Tibial artery (tissue), 4 donors: ENCODE measurements around the gene TMEM266.

Source experiments
- DNase-seq, 2 donors: peaks; one replicate each; pipeline ENCODE4 v3.0.0-alpha.2; 2019
- H3K27ac ChIP-seq, 2 donors: fragments of 200-600 bp; sonication (generic) in 1 of 2; 1 replicate in 1 of 2; 2 replicates in 1 of 2; pipeline ENCODE4 v1.5.1; 2018 to 2019; ENCODE audit warnings: mild to moderate bottlenecking in 1 of 2
- H3K27me3 ChIP-seq, 2 donors: fragments of 200-600 bp; sonication (generic) in 1 of 2; one replicate each; pipeline versions ENCODE4 v1.5.1 to v1.6.0; 2016 to 2019
- H3K36me3 ChIP-seq, 3 donors: fragments of 200-600 bp; sonication (generic) in 2 of 3; one replicate each; pipeline ENCODE4 v1.5.1; 2016 to 2019; ENCODE audit warnings: mild to moderate bottlenecking in 2 of 3
- H3K4me1 ChIP-seq, 4 donors: fragments of 200-600 bp; sonication (generic) in 2 of 4; 1 replicate in 3 of 4; 2 replicates in 1 of 4; pipeline ENCODE4 v1.5.1; 2016 to 2019
- H3K4me3 ChIP-seq, 2 donors: fragments of 200-600 bp; sonication (generic) in 1 of 2; 1 replicate in 1 of 2; 2 replicates in 1 of 2; pipeline ENCODE4 v1.5.1; 2018 to 2019; ENCODE audit warnings: mild to moderate bottlenecking in 2 of 2
- H3K9me3 ChIP-seq, 3 donors: fragments of 200-600 bp; sonication (generic) in 1 of 3; one replicate each; pipeline ENCODE4 v1.5.1; 2016 to 2019
- intact Hi-C: fragments of 100-400 bp; cut with DNase I; formaldehyde crosslinking; loops from one replicate; pipeline ENCODE4 v1.15.0; 2023; ENCODE audit warnings: low total_unique reads
- TF ChIP-seq, protein P1 (sequence below), 2 experiments: fragments of 200-600 bp in 1 of 2; fragments of 450-650 bp in 1 of 2; IDR thresholded peaks; one replicate each; pipeline ENCODE4 v1.5.1; 2017 to 2019; ENCODE audit warnings: antibody characterized with exemption in 2 of 2, mild to moderate bottlenecking in 1 of 2, moderate library complexity in 1 of 2

Gene TMEM266

DNA sequence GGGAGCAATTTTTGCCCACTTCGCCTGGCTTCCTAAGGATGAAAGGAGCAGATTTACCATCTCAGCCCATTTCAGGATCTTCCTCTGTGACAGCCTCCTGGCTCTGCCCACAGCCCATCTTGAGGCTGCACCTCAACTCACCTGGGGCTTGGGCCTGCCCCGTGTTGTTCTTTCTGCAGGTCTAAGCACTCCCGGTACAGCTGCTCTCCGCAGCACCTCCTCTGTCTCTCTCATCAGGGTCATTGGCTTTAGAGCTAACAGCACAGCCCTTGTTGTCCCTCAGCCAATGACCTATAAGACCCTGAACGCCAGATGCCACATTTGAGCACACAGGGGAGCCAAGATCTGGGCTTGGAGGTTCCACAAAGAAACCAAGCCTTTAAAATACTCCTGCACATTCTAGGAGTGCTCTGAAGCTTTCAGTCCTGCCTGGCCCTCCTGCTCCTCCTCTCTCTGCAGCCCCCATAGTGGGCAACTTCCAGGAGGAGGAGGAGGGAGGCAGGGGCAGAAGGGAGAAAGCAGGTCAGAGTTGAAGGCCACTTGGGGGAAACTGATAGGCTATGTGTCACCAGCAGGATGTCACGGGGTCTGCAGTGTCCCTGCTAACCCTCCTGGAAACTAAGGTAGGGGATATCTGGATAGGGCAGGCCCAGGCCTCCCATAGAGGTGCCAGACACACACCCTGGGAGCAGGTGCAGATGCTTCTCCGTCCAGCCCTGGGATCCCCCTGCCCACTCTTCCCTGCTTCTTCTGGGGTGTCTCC, 135.9 kb downstream of the TMEM266 start:
- Histone ChIP-seq H3K4me3 (no peak overlapping the region), H3K27ac (peak overlapping the region; percentile 60 to 62), H3K36me3 (no peaks in the 10 kb centered on the region), H3K27me3 (peaks cover 0 to 11% of the 10 kb centered on the region in 2 donors), H3K4me1 (peaks cover 0 to 56% (median 48%) of the 10 kb centered on the region in 4 donors), H3K9me3 (no peaks in the 10 kb centered on the region)
- DNase-seq: peak in 1 of 2 donors; percentile 59
- intact Hi-C loops: no loop called here
- TF ChIP-seq, protein P1, sequence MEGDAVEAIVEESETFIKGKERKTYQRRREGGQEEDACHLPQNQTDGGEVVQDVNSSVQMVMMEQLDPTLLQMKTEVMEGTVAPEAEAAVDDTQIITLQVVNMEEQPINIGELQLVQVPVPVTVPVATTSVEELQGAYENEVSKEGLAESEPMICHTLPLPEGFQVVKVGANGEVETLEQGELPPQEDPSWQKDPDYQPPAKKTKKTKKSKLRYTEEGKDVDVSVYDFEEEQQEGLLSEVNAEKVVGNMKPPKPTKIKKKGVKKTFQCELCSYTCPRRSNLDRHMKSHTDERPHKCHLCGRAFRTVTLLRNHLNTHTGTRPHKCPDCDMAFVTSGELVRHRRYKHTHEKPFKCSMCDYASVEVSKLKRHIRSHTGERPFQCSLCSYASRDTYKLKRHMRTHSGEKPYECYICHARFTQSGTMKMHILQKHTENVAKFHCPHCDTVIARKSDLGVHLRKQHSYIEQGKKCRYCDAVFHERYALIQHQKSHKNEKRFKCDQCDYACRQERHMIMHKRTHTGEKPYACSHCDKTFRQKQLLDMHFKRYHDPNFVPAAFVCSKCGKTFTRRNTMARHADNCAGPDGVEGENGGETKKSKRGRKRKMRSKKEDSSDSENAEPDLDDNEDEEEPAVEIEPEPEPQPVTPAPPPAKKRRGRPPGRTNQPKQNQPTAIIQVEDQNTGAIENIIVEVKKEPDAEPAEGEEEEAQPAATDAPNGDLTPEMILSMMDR (IDR thresholded peaks at IDR 0.05): no peak

DNA sequence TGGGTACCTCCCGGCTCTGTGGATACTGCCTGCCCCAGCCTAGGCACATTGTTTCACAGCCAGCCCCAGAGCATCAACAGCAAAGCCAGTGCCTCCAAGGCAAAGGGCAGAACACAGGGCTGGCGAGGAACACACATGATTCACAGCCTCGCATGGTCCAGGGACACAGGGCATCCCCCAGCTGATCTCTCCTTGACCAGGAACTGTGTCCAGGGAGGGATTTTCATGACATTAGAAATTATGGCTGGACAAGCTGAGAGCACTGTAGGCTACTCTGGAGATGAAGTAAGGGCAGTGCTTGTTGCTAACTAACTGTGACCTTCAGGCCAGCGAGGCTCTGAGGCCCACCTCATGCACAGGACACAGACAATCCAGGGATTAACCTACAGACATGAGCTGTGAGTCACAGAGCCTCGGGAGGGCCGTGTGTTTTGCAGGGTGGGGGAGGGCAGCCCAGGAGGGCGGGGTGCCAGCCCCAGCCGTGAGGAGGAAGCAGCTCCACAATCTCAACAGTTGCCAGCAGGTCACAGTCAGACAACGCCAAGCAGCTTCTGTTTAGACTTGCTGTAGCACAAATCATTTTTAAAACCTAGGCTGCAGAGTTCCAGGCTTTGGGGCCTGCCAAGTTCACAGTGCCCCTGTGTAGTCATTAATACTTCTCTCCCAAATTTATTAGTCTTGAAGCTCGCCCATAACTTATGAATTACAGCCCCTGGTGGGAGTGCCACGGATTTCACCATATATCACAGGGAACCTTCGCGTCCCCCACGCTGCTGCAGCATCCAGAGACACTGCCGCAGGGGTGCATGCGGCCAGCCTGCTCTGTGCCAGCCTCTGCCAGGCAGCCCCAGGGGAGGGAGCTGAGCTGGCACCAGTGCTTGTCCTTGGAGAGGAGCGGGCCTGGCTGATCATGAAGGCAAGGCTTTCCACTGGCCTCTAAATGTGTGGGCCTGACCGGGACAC, 136.8 kb downstream of the TMEM266 start:
- Histone ChIP-seq H3K27me3 (peaks cover 0 to 5% of the 10 kb centered on the region in 2 donors), H3K9me3 (no peaks in the 10 kb centered on the region), H3K36me3 (no peaks in the 10 kb centered on the region), H3K4me1 (peaks cover 0 to 50% (median 43%) of the 10 kb centered on the region in 4 donors), H3K4me3 (no peak overlapping the region), H3K27ac (peak overlapping the region; percentile 60 to 62)
- TF ChIP-seq, protein P1 (IDR thresholded peaks at IDR 0.05): no peak
- intact Hi-C loops: no loop called here
- DNase-seq: peak; percentile 38 to 83

DNA sequence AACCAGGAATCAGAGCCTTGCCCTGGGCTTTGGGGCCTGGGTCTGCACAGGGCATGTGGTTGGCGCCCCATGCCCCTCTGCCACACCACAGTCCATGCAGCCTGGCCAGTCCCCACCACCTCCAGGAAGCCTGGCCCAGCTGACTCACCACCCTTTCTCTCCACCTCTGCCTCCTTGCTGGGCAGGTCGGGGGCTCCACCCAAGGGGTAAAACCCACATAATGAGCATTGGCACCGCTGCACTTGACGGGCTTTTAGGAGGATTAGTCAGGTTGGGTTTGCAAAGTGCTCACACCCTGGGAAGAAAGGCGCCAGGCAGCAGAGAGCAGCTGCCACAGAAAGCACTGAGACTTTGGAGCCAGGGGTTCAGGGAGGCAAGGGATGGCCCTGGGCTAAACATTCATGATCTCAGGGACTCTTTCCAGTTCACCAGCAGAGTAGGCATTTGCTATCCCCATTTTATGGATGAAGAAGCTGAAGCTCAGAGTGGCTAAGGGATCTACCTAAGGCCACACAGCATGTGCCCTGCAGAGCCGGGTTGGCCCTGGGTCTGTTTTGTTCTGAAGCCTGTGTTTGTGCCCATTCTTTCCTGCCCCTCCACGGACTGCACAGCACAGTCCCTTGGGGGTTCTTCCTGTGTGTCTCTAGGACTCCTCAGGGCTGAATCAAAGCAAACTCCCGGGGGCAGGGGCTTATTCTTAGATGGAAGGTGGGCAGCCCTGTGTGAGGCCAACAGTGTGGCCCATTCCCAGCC, 138.1 kb downstream of the TMEM266 start:
- intact Hi-C loops: no loop called here
- H3K36me3 ChIP-seq: no peaks in the 10 kb centered on the region
- peak; percentile 14 to 53 for DNase-seq

DNA sequence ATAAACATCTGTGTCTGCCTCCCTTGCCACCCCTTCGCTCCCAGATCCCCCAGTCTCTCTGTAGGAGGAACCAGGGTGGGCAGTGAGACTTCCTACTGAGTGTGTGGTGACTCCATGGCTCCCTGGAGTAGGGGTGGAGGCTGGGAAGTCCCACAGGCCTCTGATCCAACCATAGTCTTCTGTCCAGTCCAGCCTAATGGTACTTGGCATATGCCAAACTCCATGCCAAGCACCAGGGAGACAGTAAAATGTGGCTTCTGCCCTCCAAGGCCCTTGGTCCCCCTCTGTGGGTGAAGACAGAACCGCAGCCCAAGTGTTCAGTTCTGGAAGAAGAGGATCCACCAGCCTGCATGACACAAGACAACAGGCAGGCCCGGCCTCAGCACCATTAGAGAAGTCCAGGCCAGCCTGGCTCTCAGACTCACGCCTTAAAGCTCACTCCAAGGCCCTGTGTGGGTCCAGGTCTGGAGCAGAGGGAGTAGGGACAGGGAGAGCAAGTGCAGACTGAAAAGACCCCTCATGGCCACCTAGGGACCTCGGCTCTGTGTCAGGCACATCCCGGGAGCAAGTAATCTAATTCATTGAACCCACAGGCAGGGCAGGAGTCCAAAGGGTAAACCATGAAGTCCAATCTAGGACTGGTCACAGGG, 138.8 kb downstream of the TMEM266 start:
- Histone ChIP-seq H3K4me3 (no peak overlapping the region), H3K4me1 (peaks cover 0 to 50% (median 43%) of the 10 kb centered on the region in 4 donors), H3K36me3 (no peaks in the 10 kb centered on the region), H3K27ac (peak overlapping the region; percentile 71 to 75), H3K9me3 (no peaks in the 10 kb centered on the region), H3K27me3 (no peaks in the 10 kb centered on the region)
- DNase-seq: peak in 1 of 2 donors; percentile 18
- TF ChIP-seq, protein P1 (IDR thresholded peaks at IDR 0.05): no peak
- intact Hi-C loops: no loop called here

More for the DNA sequence above, 138.1 kb downstream of the TMEM266 start:
- Histone ChIP-seq H3K27me3 (no peaks in the 10 kb centered on the region), H3K27ac (peak overlapping the region; percentile 71 to 75), H3K4me3 (no peak overlapping the region), H3K9me3 (no peaks in the 10 kb centered on the region), H3K4me1 (peaks cover 0 to 50% (median 43%) of the 10 kb centered on the region in 4 donors)
- TF ChIP-seq, protein P1 (IDR thresholded peaks at IDR 0.05): no peak
